Measurements from ENCODE around the gene LY9. TPM values are rescaled to one million over a fixed set of nuclear protein-coding genes. Genes with fewer than 3 reads are reported as not detected.

LY9 gene
- total RNA-seq, 2 donors from 2014 or later, result not detected

- Histone ChIP-seq H3K9me3 (ENCODE audit: control insufficient read depth, low read length) (no peaks in the 10 kb centered on the region), H3K4me3 (ENCODE audit: low read length) (no peak overlapping the region), H3K4me1 (ENCODE audit: control insufficient read depth, insufficient read depth, low read length) (no peaks in the 10 kb centered on the region), H3K36me3 (ENCODE audit: control insufficient read depth, insufficient read depth, low read length) (no peaks in the 10 kb centered on the region), H3K27ac (ENCODE audit: low read depth, low read length) (no peak overlapping the region), H3K9ac (ENCODE audit: extremely low read depth, low read length, poor library complexity, severe bottlenecking) (no peak overlapping the region), H3K27me3 (ENCODE audit: control insufficient read depth, insufficient read depth, low read length, poor library complexity, severe bottlenecking) (no peaks in the 10 kb centered on the region)
- TF ChIP-seq, protein P1, sequence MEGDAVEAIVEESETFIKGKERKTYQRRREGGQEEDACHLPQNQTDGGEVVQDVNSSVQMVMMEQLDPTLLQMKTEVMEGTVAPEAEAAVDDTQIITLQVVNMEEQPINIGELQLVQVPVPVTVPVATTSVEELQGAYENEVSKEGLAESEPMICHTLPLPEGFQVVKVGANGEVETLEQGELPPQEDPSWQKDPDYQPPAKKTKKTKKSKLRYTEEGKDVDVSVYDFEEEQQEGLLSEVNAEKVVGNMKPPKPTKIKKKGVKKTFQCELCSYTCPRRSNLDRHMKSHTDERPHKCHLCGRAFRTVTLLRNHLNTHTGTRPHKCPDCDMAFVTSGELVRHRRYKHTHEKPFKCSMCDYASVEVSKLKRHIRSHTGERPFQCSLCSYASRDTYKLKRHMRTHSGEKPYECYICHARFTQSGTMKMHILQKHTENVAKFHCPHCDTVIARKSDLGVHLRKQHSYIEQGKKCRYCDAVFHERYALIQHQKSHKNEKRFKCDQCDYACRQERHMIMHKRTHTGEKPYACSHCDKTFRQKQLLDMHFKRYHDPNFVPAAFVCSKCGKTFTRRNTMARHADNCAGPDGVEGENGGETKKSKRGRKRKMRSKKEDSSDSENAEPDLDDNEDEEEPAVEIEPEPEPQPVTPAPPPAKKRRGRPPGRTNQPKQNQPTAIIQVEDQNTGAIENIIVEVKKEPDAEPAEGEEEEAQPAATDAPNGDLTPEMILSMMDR (conservative IDR thresholded peaks at IDR 0.05), result no peak
- Mint-ChIP-seq H3K4me1 (no peaks in the 10 kb centered on the region), H3K9me3 (no peaks in the 10 kb centered on the region), H3K4me3 (no peak overlapping the region), H3K36me3 (ENCODE audit: low read depth) (no peaks in the 10 kb centered on the region), H3K27ac (no peak overlapping the region), H3K27me3 (ENCODE audit: insufficient read depth) (no peaks in the 10 kb centered on the region)
- DNase-seq, result no peak
- WGBS, 2 experiments (ENCODE audit: insufficient coverage in 1 of 2, insufficient read length in 1 of 2), result 88 to 96% methylated on average over 1 to 2 of the region's 2 CpGs
These were observed 37.5 kb upstream of the LY9 start for GRCh38 chr1:160758521-160758920.

DNA sequence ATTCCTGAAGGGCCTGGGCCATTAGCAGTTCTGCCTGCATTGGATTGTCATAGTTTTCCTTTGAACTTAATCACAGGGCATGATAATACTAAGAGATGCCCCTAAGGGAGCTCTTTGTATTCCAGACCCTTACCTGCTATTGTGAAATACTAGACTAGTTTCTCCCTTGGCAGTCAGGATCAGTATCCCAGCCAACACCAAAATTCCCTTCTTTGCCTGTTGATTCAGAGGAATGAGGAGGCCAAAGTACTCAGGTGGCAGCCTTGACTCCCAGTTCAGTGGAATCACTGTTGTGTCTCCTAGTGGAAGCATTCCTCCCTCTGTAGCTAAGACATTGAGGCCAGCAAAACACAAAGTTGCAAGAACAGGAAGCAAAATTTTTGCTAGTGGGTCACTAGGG, 36.2 kb upstream of the LY9 start:
- H3K27me3 ChIP-seq (ENCODE audit: control insufficient read depth, insufficient read depth, low read length, poor library complexity, severe bottlenecking), result no peaks in the 10 kb centered on the region
- no peak overlapping the region for H3K4me3 ChIP-seq (ENCODE audit: low read length)
- no peak for DNase-seq
- TF ChIP-seq, protein P1 (conservative IDR thresholded peaks at IDR 0.05), result no peak
- Mint-ChIP-seq H3K27me3 (ENCODE audit: insufficient read depth) (no peaks in the 10 kb centered on the region), H3K36me3 (ENCODE audit: low read depth) (no peaks in the 10 kb centered on the region), H3K27ac (no peak overlapping the region), H3K9me3 (no peaks in the 10 kb centered on the region), H3K4me1 (no peaks in the 10 kb centered on the region), H3K4me3 (no peak overlapping the region)
- H3K9me3 ChIP-seq (ENCODE audit: control insufficient read depth, low read length), result no peaks in the 10 kb centered on the region
- no peaks in the 10 kb centered on the region for H3K4me1 ChIP-seq (ENCODE audit: control insufficient read depth, insufficient read depth, low read length)
- H3K9ac ChIP-seq (ENCODE audit: extremely low read depth, low read length, poor library complexity, severe bottlenecking), result no peak overlapping the region
- H3K36me3 ChIP-seq (ENCODE audit: control insufficient read depth, insufficient read depth, low read length), result no peaks in the 10 kb centered on the region
- no peak overlapping the region for H3K27ac ChIP-seq (ENCODE audit: low read depth, low read length)

DNA sequence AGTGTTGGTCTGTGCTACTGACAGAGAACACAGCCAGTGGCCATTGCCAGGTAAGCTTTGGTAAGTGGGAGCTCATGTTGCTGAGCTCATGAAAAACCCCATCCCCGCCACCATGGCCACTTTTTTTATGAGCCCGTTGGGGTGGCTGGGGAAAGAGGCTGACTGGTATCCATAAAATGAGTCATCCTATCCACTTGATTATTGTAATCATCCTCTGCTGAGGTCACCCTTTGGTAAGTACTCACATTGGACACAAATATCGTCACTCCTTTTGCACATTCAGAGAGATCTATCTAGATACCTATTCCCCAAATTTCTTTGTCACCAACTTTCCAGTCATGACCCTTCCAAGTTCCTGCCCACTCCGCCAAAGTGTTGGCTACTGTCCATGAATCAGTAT, 34.9 kb upstream of the LY9 start:
- Histone ChIP-seq H3K9ac (ENCODE audit: extremely low read depth, low read length, poor library complexity, severe bottlenecking) (no peak overlapping the region), H3K27ac (ENCODE audit: low read depth, low read length) (no peak overlapping the region), H3K9me3 (ENCODE audit: control insufficient read depth, low read length) (no peaks in the 10 kb centered on the region), H3K4me1 (ENCODE audit: control insufficient read depth, insufficient read depth, low read length) (no peaks in the 10 kb centered on the region), H3K36me3 (ENCODE audit: control insufficient read depth, insufficient read depth, low read length) (no peaks in the 10 kb centered on the region), H3K4me3 (ENCODE audit: low read length) (no peak overlapping the region), H3K27me3 (ENCODE audit: control insufficient read depth, insufficient read depth, low read length, poor library complexity, severe bottlenecking) (no peaks in the 10 kb centered on the region)
- Mint-ChIP-seq H3K27ac (no peak overlapping the region), H3K4me3 (no peak overlapping the region), H3K27me3 (ENCODE audit: insufficient read depth) (no peaks in the 10 kb centered on the region), H3K4me1 (no peaks in the 10 kb centered on the region), H3K9me3 (no peaks in the 10 kb centered on the region), H3K36me3 (ENCODE audit: low read depth) (no peaks in the 10 kb centered on the region)
- no peak for DNase-seq
- WGBS, 2 experiments (ENCODE audit: insufficient coverage in 1 of 2, insufficient read length in 1 of 2), result 90 to 94% methylated on average over 2 to 4 of the region's 4 CpGs
- TF ChIP-seq, protein P1 (conservative IDR thresholded peaks at IDR 0.05), result no peak

All from endodermal cell (in vitro differentiated cells).